ENCODE results near the gene UBE2R2.

UBE2R2 gene

DNA sequence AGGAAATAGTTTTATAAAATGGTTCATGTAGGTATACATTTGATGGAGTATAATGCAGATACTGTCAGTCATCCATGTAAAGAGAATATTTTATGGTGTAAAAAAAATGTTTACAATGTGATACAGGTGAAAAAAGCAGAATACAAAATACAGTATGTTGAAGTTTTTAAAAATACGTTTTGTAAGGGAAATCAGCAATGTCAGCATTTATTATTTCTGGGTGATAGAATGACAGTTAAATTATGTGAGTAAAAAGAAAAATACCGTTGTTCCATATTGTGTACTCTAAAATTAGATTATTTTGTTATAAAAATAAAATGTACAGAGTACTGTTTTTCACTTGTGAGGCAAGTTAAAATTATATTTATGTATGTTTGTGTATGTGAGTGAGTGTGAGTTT is 69.0 kb downstream of the UBE2R2 start:
- DNase-seq: no peak

DNA sequence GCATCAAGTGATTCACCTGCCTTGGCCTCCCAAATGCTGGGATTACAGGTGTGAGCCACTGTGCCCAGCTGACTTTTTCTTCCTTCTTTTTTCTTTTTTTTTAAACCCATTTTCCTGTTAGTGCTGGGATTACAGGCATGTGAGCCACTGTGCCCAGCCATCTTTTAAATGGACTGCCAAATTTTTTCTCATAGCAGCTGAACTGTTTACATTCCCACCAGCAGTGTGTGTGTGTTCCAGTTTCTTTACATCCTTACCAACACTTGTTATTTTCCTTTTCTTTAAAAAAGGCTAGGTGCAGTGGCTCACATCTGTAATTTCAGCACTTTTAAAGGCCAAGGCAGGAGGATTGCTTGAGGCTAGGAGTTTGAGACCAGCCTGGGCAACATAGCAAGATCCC is 76.9 kb downstream of the UBE2R2 start:
- no peak for DNase-seq

DNA sequence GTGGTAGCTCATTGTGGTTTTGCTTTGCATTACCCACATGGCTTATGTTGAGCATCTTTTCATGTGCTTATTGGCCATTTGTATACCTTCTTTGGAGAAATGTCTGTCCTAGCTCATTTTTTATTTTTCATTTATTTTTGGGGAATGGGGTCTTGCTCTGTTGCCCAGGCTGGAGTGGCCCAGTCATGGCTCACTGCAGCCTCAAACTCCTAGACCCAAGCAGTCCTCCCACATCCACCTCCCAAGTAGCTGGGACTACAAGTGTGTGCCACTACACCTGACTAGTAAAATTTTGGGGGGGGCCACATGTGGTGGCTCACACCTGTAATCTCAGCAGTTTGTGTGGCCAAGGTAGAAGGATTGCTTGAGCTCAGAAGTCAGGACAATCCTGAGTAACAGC is 77.4 kb downstream of the UBE2R2 start:
- no peak for DNase-seq

DNA sequence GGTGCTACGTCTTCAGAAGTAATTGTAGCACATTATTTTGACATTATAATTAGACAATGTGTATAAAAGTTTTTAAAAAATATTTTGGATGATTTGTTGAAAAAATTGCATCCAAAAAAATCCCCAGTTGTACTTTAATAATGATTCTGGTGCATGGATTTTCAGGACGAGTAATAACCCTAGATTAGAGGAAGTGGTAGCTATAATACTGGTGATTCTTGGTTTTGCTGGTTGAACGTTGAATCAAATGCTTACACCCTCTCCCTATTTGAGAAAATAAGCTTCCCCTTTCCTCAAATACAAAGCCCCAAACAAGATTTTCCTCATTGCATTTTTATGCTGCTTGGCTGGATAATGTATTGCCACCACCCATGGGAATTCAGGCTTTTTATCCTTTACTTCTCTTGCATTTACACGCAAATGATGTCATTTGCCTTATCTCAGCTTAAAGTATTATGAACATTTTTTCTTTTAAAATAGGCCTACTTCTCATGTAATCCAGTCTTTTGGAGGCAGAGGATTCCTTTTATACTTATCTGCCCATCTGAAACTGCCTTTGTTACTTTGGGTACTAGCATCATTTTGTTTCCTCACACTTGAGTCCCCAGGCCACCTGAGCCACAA is 86.3 kb downstream of the UBE2R2 start:
- DNase-seq: no peak

DNA sequence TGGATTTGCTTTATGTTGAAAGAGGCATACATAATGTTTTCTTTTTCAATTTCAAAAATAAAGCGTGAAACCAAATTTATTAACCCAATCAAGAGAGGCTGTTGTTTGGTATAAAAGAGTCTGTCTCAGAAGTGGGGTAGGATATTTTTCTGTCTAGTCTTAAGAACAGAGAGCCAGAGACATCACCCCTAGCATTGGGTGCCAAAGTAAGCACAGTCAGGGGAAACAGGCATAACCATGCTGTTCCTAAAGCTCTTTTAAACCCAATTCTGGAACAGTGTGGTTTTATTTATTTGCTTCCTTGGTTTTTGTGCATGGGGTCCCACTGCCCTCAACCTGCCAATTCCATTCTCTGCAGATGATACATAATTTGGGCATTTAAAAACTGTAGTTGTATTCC is 88.2 kb downstream of the UBE2R2 start:
- no peak for DNase-seq

DNA sequence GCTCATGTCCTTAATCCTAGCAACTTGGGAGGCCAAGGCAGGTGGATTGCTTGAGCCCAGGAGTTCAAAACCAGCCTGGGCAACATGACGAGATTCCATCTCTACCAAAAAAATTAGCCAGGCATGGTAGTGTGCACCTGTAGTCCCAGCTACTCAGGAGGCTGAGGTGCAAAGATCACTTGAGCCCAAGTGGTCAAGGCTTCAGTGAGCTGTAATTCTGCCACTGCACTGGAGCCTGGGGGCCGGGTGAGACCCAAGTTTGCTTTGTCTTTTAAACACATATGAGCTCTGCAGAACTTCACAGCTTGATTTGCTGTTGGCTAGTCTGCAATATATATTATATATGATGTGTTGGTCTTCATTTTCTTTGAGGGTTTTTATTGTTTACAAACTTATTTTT is 89.8 kb downstream of the UBE2R2 start:
- DNase-seq: no peak

DNA sequence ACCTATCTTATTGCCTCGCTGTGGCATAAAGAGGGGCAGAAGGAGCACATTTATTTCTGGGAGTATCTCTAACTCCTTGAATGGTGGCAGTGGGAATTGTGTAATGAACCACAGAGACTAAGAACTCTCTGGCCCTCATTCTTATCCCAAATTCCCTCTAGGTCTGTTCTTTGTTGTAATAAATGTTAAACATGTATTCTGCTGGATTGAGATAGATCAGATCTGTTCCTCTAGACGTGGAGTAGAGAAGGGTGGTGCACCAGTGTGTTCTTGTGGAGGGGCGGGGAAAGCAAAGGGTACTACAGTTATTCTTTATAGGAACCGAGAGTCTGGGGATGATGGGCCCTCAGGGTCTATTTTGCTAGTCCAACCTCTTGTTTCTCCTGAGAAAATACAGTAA is 90.4 kb downstream of the UBE2R2 start:
- no peak for DNase-seq

DNA sequence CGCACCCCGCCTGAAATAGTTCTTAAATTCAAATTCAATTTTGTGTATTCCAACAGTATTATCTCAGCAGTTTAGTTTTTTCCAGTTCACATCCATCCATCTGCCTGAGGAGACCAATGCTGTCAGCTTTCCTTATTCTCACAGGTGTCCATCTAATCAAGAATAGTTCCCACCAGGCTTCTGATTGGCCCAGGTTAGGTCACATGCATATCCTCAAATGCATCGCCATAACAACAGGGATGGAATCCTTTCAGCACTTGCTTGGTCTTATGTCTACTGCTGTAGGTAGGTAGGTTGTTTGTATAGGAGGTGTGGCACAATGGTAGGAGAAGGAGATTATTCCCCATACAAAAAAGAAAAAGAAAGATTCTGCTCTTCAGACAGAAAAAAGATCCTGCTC is 91.2 kb downstream of the UBE2R2 start:
- DNase-seq: no peak

DNA sequence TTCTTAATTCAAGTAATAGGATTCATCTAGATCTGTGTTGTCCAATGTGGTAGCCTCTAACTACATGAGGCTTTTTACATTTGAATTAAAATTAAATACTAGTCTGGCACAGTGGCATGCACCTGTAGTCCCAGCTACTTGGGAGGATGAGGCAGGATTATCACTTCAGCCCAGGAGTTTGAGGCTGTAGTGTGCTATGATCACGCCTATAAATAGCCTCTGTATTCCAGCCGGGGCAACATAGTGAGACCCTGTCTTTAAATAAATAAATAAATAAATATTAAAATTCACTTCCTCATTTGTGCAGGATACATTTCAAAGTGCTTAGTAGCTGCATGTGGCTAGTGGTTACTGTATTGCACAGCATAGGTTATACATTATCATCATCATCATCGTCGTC is 91.8 kb downstream of the UBE2R2 start:
- no peak for DNase-seq

DNA sequence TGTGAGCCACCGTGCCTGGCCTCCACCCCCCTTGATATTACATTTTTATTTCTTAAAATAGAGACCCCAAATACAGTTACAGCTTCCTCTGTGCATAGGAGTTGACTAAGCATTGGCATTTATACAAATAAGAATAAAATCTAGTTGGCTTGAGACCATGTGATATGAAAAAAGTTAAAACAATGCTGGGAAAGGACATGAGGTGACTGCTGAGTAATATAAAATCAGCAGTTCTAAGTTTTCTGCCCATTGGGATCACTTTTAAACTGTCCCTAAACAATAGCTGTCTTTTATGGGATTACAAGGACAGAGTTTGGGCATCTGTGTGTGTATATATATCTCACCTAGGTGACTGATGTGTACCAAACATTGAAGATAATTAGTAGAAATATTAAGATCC is 96.6 kb downstream of the UBE2R2 start:
- no peak for DNase-seq

DNA sequence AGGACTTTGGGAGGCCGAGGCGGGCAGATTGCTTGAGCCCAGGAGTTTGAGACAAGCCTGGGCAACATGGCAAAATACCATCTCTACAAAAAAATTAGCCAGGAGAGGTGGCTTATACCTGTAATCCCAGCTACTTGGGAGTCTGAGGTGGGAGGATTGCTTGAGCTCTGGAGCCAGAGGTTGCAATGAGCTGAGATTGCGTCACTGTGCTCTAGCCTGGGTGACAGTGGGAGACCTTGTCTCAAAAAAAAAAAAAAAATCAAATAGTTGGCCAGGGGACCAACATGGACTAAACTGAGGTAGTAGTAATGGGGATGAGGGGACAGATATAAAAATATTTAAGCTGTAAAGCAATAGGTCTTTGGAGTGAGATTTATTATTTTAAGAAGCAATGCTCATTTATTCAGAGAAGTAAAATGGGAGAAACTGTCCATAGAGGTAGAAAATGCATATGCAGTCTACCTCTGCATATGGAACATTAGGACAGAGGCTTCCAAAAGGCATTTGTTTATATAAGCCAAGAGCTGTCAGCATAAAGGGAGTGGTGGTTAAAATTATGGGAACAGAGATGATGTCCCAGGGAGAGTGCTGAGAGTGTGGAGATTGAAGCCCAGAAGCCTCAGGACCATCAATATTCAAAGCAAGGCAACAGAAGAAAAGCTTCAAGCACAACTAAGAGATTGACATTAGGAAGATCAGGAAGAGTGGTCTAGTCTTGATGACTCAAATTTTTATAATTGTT is 98.1 kb downstream of the UBE2R2 start:
- DNase-seq: no peak

DNA sequence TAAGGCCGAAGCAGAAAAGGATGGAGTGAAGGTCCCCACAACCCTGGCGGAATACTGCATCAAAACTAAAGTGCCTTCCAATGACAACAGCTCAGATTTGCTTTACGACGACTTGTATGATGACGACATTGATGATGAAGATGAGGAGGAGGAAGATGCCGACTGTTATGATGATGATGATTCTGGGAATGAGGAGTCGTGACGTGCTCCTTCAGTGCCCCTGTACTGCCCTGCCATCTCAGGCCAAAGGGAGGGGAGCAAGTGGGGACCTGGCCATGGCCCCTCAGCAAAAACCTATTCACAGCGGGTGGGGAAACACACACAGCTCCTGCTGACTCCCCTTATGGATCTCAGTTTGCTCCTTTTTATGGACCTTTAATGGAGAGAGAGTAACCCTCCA is 100.1 kb downstream of the UBE2R2 start:
- no peak for DNase-seq

DNA sequence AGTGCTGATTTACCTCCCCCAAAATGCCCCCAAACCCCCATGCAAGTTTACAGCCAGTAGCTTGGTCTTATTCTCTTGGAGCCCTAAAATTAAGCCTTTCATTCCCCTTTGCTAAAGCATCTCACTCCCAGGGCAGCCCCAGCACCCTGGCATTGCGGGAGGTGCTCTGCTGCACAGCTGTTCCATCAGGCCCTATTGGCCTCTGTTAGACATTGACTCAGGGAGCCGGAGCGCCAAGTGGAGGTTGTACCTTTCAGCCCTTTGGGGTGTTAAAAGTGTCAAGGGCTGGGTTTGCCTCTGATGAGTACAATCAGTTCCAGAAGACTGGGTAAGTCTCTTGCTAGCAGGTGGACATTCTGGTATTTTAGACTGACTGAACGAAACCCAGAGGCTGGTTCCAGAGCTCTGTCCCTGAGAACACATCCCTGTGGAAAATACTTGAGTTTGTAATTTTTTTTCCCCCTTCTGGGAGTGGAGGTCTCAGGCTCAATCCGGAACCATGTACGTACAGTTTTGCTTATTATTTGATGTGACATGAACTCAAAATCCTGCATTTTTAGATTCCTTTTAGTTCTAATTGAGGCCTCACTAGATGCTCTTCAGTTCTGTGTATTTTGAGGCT is 102.4 kb downstream of the UBE2R2 start:
- DNase-seq: no peak

DNA sequence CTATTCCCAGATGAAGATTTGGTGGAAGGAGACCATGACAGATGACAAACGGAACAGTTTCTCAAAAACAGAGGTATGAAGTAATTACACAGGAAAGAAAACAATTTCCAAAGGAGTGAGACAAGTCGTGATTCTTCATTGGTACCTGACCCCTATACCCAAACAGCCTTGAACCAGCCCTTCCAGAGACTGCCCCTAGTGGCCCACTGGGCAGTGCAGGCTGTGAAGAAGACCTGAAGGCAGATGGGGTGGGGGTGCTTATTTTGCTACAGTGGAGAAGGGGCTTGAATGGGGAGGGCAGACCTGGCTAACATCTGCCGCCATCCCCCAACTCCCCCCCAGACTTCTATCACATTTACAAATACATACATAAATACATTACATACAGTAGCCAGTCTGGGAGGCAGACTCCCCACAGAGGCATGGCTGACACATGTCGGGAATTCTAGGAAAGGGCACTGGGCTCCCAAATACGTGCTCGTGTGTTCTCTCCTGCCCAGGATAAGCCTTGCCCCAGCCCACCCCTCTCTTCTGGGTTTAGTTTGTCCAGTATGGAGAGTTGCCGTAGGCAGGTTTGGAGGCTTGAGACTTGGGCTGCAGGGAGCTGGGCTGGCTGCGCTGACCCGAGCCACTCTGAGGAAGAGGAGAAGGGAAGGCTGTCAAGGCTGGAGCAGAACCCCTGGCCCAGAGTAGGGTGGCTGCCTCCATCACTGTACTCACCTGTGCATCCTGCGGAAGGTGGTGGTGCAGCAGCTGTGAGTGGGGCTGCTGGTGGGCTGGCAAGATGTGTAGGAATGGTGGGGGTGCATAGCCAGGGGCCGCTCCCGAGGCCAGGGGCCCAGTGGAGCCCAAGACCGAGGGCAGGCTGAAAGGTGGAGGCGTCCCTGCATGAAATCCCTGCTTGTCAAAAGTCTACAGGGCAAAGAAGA is 105.3 kb downstream of the UBE2R2 start:
- DNase-seq: no peak

DNA sequence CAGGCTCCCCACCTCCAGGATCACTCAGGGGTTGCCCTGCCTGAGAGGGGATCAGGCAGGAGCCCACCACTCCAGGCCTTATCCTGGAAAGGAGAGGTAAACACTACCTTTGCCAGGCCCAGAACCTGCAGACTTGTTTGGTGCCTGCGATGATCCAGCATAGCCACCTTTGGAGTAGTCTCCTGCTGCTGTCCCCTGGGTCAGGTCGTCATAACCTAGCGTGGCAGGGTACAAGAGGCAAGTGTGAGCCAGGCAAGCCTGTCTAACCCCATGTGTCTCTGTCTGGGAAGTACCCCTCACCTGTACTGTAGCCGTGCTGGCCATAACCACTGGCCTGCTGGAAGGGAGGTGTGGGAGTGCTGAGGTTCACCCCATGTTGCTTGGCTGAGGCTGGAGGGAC is 106.1 kb downstream of the UBE2R2 start:
- no peak for DNase-seq

DNA sequence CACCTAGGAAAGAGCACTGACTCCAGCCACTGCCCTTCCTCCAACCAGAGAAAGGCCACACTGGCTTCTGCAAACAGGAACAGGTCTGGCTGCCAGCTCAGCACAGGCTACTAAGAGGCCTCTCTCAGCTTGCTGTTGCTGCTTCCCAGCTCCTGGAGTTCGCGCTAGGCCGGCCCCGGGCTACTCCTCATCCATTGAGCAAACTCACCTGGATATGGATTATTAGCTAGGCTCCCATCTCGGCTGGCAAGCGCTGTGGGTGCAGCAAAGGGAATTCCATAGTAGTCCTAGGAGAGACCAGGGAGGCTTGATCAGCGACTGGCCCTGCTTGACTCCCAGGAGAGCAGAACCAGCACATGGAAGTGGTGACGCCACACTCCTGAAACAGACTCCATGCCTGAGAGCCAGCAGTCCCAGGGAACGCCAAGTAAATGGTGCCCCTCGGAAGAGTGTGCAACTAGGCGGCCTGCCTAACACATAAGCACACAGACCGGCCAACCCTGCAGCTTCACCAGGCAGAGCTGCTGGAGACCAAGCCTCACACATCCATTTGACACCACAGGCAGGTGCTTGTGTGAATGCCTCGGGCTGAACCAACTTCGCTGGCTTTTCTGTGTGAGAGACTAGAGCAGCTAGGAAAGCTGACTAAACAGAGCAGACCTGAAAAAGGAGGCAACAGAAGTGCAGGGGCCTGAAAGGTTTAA is 107.2 kb downstream of the UBE2R2 start:
- no peak for DNase-seq

DNA sequence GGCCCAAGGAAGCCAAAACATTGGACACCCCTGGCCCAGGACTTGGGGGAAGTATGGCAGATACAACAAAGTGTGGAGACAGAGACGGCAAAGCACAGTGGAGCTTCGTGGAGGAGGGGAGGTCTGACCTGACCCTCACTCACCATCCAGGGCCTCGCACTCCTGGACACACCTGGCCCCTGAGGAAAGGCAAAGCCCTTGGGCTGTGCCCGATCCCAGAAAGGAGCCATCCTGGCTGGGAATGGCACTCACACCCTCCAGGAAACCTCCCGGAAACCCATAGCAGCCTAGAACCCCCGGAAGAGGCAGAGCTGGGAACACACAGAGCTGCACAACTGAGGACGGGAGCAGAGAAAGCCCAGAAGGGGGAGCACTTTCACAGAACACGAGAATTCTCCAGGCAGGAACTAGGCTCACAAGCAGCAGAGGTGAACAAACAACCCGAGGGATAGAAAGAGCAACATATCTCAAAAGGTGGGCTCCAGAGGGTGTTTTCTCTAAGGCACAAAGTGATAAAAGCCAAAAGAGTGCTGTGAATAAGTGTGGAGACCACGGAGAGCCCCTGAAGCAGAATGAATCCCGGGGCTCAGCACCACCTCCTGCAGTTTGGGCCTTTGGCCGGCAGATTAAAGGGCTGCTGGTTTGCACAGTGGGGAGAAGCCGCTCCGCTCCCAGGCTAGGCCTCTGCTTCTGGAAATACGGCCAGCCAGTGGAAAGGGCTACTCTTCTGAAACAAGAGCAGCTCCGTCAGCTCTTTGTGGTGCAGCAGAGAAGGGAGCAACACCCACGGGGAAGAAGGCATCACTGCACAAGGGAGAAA is 108.2 kb downstream of the UBE2R2 start:
- peak; percentile 10 for DNase-seq

DNA sequence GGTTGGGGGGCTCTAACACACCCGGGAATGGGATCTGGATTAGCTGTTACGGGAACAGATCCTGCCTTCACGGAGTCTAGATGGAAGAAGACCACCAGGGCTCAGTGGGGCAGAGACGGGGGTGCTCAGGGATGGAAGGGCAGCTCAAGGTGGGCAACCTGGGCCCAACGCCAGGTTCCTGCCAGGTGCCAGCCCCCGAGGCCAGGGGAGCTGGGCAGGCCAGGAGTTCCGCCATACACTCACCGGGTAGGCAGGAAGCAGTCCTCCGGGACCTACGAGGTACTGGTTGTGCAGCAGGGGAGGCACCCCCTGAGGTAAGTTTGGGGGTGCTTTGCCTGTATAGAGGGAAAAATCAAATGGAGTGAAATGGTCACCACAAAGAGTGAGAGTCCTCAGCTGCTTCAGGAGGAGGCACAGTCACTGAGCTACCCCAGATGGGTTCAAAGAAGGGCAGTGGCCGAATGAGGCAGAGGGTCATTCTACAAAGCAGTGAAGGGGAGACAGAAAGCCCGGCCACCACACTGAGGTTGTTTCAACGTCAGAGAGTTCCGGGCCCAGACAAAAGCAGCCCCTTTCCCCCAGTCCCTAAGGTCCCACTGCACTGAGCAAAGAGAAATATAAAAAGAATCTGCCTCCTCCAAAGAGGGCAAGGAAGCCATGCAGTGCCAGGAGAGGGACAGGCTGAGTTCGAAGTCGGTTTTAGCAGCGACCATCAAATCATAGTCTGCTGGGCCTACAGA is 110.0 kb downstream of the UBE2R2 start:
- no peak for DNase-seq

DNA sequence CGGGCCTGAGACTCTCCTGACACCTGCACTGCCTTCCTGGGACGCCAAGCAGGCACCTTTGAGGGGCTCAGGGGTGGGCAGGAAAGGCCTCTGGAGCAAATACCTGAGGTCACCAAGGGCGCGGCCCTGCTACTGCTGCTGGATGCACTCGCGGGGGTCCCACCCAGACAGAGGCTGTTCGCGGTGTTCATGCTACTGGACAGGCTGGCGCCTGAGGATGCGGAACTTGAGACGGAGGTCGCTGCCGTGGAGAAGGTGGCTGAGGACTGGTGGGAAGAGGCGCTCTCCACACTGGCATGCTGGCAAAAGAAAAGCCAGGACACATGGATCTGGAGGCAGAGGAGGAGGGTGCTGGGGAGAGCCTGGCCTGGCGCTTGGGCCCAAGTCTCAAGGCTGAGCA is 110.7 kb downstream of the UBE2R2 start:
- no peak for DNase-seq

DNA sequence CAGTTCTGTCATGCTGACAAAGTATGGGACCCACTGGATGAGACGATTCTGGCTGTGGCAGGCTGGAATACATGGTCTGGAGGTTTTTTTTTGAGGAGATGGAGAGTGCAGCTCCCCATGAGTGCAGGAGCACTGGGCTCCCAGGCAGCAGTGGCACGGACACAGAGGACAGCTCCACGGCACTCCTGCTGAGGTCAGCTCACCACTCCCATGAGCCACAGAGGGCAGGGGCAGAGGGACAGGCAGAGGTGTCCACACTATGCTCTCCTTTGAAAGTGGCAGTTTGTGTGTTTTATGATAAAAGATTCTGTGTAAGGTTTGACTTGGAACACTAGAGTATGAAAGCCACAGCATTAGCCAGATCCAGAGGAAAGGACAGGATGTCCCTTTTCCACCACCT is 114.4 kb downstream of the UBE2R2 start:
- DNase-seq: no peak
